Measurements from ENCODE around the gene E2F4. TPM values are rescaled to one million over a fixed set of nuclear protein-coding genes. Genes with fewer than 3 reads are reported as not detected.

Gene E2F4
- total and polyA plus RNA-seq, 2 of the 13 experiments (the other 11 are each of a cell fraction or from before 2014, with no cell fraction given), result 84.8 to 91.2 TPM

DNA sequence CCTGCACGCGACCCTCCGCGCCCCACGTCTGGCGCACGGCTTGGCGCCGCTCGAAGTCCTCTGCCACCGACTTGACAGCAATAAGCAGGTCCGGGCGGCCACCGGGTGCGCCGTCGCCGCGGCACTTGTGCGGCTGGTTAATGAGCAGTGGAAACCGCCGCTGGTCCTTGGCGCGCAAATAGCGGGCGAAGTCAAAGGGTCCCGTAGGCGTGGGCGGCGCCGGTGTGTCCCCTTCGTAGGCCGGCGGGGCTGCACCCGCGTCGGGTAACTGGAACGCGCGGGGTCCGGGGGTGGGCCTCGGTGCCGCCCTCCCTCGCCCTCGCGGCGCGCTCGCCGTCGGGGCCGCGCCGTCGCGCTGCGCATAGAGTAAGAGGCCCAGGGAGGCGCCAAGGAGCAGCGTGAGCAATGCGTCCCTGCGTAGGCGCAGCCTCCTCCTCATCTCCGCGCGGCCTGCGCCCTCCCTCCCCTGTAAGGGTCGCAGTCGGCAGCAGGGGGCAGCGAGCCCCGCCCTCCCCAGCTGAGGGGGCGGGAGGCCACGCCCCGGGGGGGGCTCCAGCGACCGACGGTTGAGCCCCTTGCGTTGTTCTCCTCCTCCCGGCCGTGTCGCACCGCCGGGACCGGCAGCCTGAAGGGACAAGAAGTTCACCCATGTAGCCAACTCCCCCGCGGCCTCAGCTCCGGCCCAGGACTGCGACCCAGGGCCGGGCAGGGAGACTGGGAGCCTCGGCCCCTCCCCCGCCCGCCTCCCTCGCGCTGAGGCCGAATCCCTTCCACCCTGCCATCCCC, 41.7 kb upstream of the E2F4 start:
- ATAC-seq (peak; percentile 28), DNase-seq (ENCODE audit: low spot score) (no peak), FAIRE-seq (no peak)
- no peaks in the 10 kb centered on the region; a peak in 1 of 5 replicates for H3K27me3 ChIP-seq (ENCODE audit: control insufficient read depth in 1 of 2, insufficient read depth in 2 of 2, low read length in 2 of 2)
- ChIA-PET CTCF (ENCODE audit: low intra/inter-chr PET ratio, low total read pairs) (no interaction called here), POLR2A (interaction anchor here (0.5 to 4.1 kb wide), 15 partner anchors 9 to 245 kb away, joined by 3 to 31 read pairs (median 6); partner anchors contain the start of genes CBFB, FBXL8, NOL3 and PHAF1)
- intact Hi-C loops (cut with micrococcal nuclease; ENCODE audit: unreplicated experiment), result loop anchor here (10.0 kb wide), 1 partner anchor 255 kb away; no protein-coding TSS in a partner anchor
- in situ Hi-C loops (cut with HindIII; ENCODE audit: extremely low pct_ligation_motif_present, low pct_unique_long_range_greater_than_20kb), result no loop called here
- H3K36me3 ChIP-seq (replicated peaks in 1 of 2; ENCODE audit: control insufficient read depth in 1 of 2, insufficient read depth in 2 of 2, low read length in 2 of 2), result peaks cover 23 to 39% of the 10 kb centered on the region in 2 experiments
- peak overlapping the region; percentile 64 to 77 (median 73) for H3K4me3 ChIP-seq (replicated peaks in 1 of 3; ENCODE audit: insufficient read depth in 1 of 3, low read depth in 2 of 3, low read length in 3 of 3)
- H3K4me2 ChIP-seq (ENCODE audit: low read depth, low read length), result peak overlapping the region; percentile 96
- H2AFZ ChIP-seq (ENCODE audit: low read length), result no peak overlapping the region
- no TSS peak for BruUV-seq (replicated peaks)
- peaks cover 9% of the 10 kb centered on the region; the same call in 1 of the 2 replicates for H4K20me1 ChIP-seq (ENCODE audit: insufficient read depth, low read length)
- WGBS (ENCODE audit: low lambda C conversion rate), result 84% methylated on average over 71 of the region's 94 CpGs
- H3K9ac ChIP-seq (ENCODE audit: insufficient read depth, low read depth, low read length), result peak overlapping the region; percentile 63
- peaks cover 18% of the 10 kb centered on the region for H3K4me1 ChIP-seq (ENCODE audit: insufficient read depth, low read length)
- no peaks in the 10 kb centered on the region for H3K79me2 ChIP-seq (ENCODE audit: insufficient read depth, low read length)
- H3K27ac ChIP-seq (ENCODE audit: extremely low read length, insufficient read depth, low read length), result peak overlapping the region; percentile 1
- no peaks in the 10 kb centered on the region for H3K9me3 ChIP-seq (ENCODE audit: low read length)
- TF ChIP-seq ZNF430 (CRISPR knock-in tag; IDR thresholded peaks at IDR 0.05), result 0 out of 2 replicates have a peak, but pooled peaks have one; percentile 11
- peak; percentile 87 for TF ChIP-seq ZBTB33 (CRISPR knock-in tag; IDR thresholded peaks at IDR 0.05)
- TF ChIP-seq AGO1 (IDR thresholded peaks at IDR 0.05; ENCODE audit: low read depth, low read length, poor library complexity, severe bottlenecking), result peak; percentile 98
- TF ChIP-seq TCF12 (IDR thresholded peaks at IDR 0.05), result no peak
- TF ChIP-seq TCF12 (CRISPR knock-in tag; IDR thresholded peaks at IDR 0.05), result 0 out of 2 replicates have a peak, but pooled peaks have one; percentile 41
- peak; percentile 33 for TF ChIP-seq PTBP1 (IDR thresholded peaks at IDR 0.05; ENCODE audit: low read depth, low read length, poor library complexity, severe bottlenecking)
- 0 out of 2 replicates have a peak, but pooled peaks have one; percentile 7 for TF ChIP-seq FIP1L1 (IDR thresholded peaks at IDR 0.05; ENCODE audit: borderline replicate concordance, insufficient read depth, low read depth, low read length)
- TF ChIP-seq ZNF333 (CRISPR knock-in tag; IDR thresholded peaks at IDR 0.05; ENCODE audit: borderline replicate concordance), result no peak
- peak; percentile 59 for TF ChIP-seq RBFOX2 (IDR thresholded peaks at IDR 0.05; ENCODE audit: low read depth, low read length)
- TF ChIP-seq MTA1 (CRISPR knock-in tag; IDR thresholded peaks at IDR 0.05; ENCODE audit: borderline replicate concordance), result 0 out of 2 replicates have a peak, but pooled peaks have one; percentile 18
- no peak for TF ChIP-seq ZSCAN31 (CRISPR knock-in tag; IDR thresholded peaks at IDR 0.05; ENCODE audit: low read depth)
- peak; percentile 68; the same call in 1 of the 2 replicates for TF ChIP-seq ZNF776 (CRISPR knock-in tag; IDR thresholded peaks at IDR 0.05)
- TF ChIP-seq HNF1A (IDR thresholded peaks at IDR 0.05; ENCODE audit: low read depth), result no peak
- TF ChIP-seq HNF1A (CRISPR knock-in tag; IDR thresholded peaks at IDR 0.05; ENCODE audit: borderline replicate concordance), result 0 out of 2 replicates have a peak, but pooled peaks have one; percentile 16
- TF ChIP-seq FOXO1 (CRISPR knock-in tag; IDR thresholded peaks at IDR 0.05), result peak; percentile 23; the same call in 1 of the 2 replicates
- 0 out of 2 replicates have a peak, but pooled peaks have one; percentile 41 for TF ChIP-seq BRD4 (CRISPR knock-in tag; IDR thresholded peaks at IDR 0.05)
- TF ChIP-seq SP1 (IDR thresholded peaks at IDR 0.05), result no peak
- TF ChIP-seq SP1 (CRISPR knock-in tag; IDR thresholded peaks at IDR 0.05), result peak; percentile 31; the same call in 1 of the 2 replicates
